ENCODE measurements around the gene PREPL. TPM values are rescaled to one million over a fixed set of nuclear protein-coding genes. Genes with fewer than 3 reads are reported as not detected.

Gene PREPL
- total and polyA plus RNA-seq, 10 of the 15 experiments (the other 5 are each of a cell fraction or from before 2014, with no cell fraction given), result 9.2 to 43.0 (median 20.4) TPM

DNA sequence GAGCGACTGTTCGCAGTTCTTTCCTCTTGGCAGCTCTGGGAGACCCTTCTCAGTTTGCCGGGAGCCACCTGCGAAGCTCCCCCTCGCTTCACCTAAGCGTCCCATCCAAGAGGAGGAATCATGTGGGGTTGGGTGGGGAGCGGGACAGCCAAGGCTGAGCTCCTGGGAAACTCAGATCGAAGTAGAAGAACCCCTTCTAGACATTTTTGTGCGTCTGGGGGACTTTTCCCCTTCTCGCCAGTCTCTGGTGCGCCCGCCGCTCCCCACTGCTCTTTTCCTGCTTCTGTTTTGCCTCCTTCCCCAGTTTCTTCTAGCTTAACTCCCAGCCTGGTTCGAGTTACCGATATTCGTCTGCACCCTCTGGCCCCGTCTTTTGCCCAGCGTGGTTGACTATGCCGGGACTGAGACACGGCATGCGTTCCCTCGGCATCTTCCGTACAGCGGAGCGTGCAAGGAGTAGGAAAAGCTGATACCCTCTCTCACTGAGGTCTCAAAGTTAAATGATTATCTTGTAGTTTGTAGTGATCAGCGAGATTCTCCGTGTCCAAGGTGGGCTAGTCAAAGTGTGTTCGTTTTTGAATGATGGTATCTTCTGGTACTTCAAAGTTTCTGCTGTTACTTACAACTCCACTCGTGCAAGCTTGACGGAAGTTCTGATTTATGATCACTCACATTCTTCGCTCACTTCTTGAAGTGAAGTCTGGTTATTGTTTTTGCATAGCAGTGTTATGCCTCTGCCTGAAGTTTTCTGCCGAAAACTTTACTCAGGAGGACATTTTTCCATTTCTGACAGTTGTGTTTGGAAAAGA is 1.1 kb upstream of the PREPL start (continued):
- TF ChIP-seq, protein P1, sequence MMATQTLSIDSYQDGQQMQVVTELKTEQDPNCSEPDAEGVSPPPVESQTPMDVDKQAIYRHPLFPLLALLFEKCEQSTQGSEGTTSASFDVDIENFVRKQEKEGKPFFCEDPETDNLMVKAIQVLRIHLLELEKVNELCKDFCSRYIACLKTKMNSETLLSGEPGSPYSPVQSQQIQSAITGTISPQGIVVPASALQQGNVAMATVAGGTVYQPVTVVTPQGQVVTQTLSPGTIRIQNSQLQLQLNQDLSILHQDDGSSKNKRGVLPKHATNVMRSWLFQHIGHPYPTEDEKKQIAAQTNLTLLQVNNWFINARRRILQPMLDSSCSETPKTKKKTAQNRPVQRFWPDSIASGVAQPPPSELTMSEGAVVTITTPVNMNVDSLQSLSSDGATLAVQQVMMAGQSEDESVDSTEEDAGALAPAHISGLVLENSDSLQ (IDR thresholded peaks at IDR 0.05), result peak; percentile 24; the same call in 1 of the 2 replicates
- TF ChIP-seq STAT3 (IDR thresholded peaks at IDR 0.05; ENCODE audit: low read depth, low read length) (no peak), SRF (IDR thresholded peaks at IDR 0.05; ENCODE audit: low read depth in 2 of 2, low read length in 2 of 2) (no peak), BMI1 (IDR thresholded peaks at IDR 0.05; ENCODE audit: borderline replicate concordance) (no peak), MEF2B (IDR thresholded peaks at IDR 0.05; ENCODE audit: partially characterized antibody, poor library complexity, severe bottlenecking) (no peak), CBFB (IDR thresholded peaks at IDR 0.05; ENCODE audit: low read depth) (no peak), YY1 (IDR thresholded peaks at IDR 0.05; ENCODE audit: low read depth, low read length) (no peak), NR2F1 (conservative IDR thresholded peaks at IDR 0.05) (no peak), HDAC2 (IDR thresholded peaks at IDR 0.05) (no peak), ETV6 (conservative IDR thresholded peaks at IDR 0.05 in 1 of 2, IDR thresholded peaks at IDR 0.05 in 1 of 2; ENCODE audit: borderline replicate concordance in 1 of 2, low read depth in 1 of 2) (no peak), DPF2 (IDR thresholded peaks at IDR 0.05) (no peak), ESRRA (IDR thresholded peaks at IDR 0.05; ENCODE audit: low read length) (no peak)
- TF ChIP-seq, protein P2, sequence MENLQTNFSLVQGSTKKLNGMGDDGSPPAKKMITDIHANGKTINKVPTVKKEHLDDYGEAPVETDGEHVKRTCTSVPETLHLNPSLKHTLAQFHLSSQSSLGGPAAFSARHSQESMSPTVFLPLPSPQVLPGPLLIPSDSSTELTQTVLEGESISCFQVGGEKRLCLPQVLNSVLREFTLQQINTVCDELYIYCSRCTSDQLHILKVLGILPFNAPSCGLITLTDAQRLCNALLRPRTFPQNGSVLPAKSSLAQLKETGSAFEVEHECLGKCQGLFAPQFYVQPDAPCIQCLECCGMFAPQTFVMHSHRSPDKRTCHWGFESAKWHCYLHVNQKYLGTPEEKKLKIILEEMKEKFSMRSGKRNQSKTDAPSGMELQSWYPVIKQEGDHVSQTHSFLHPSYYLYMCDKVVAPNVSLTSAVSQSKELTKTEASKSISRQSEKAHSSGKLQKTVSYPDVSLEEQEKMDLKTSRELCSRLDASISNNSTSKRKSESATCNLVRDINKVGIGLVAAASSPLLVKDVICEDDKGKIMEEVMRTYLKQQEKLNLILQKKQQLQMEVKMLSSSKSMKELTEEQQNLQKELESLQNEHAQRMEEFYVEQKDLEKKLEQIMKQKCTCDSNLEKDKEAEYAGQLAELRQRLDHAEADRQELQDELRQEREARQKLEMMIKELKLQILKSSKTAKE (IDR thresholded peaks at IDR 0.05; ENCODE audit: low read depth, poor library complexity, severe bottlenecking), result no peak
- TF ChIP-seq, protein P3, sequence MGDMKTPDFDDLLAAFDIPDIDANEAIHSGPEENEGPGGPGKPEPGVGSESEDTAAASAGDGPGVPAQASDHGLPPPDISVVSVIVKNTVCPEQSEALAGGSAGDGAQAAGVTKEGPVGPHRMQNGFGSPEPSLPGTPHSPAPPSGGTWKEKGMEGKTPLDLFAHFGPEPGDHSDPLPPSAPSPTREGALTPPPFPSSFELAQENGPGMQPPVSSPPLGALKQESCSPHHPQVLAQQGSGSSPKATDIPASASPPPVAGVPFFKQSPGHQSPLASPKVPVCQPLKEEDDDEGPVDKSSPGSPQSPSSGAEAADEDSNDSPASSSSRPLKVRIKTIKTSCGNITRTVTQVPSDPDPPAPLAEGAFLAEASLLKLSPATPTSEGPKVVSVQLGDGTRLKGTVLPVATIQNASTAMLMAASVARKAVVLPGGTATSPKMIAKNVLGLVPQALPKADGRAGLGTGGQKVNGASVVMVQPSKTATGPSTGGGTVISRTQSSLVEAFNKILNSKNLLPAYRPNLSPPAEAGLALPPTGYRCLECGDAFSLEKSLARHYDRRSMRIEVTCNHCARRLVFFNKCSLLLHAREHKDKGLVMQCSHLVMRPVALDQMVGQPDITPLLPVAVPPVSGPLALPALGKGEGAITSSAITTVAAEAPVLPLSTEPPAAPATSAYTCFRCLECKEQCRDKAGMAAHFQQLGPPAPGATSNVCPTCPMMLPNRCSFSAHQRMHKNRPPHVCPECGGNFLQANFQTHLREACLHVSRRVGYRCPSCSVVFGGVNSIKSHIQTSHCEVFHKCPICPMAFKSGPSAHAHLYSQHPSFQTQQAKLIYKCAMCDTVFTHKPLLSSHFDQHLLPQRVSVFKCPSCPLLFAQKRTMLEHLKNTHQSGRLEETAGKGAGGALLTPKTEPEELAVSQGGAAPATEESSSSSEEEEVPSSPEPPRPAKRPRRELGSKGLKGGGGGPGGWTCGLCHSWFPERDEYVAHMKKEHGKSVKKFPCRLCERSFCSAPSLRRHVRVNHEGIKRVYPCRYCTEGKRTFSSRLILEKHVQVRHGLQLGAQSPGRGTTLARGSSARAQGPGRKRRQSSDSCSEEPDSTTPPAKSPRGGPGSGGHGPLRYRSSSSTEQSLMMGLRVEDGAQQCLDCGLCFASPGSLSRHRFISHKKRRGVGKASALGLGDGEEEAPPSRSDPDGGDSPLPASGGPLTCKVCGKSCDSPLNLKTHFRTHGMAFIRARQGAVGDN (IDR thresholded peaks at IDR 0.05), result no peak
- TF ChIP-seq, protein P4, sequence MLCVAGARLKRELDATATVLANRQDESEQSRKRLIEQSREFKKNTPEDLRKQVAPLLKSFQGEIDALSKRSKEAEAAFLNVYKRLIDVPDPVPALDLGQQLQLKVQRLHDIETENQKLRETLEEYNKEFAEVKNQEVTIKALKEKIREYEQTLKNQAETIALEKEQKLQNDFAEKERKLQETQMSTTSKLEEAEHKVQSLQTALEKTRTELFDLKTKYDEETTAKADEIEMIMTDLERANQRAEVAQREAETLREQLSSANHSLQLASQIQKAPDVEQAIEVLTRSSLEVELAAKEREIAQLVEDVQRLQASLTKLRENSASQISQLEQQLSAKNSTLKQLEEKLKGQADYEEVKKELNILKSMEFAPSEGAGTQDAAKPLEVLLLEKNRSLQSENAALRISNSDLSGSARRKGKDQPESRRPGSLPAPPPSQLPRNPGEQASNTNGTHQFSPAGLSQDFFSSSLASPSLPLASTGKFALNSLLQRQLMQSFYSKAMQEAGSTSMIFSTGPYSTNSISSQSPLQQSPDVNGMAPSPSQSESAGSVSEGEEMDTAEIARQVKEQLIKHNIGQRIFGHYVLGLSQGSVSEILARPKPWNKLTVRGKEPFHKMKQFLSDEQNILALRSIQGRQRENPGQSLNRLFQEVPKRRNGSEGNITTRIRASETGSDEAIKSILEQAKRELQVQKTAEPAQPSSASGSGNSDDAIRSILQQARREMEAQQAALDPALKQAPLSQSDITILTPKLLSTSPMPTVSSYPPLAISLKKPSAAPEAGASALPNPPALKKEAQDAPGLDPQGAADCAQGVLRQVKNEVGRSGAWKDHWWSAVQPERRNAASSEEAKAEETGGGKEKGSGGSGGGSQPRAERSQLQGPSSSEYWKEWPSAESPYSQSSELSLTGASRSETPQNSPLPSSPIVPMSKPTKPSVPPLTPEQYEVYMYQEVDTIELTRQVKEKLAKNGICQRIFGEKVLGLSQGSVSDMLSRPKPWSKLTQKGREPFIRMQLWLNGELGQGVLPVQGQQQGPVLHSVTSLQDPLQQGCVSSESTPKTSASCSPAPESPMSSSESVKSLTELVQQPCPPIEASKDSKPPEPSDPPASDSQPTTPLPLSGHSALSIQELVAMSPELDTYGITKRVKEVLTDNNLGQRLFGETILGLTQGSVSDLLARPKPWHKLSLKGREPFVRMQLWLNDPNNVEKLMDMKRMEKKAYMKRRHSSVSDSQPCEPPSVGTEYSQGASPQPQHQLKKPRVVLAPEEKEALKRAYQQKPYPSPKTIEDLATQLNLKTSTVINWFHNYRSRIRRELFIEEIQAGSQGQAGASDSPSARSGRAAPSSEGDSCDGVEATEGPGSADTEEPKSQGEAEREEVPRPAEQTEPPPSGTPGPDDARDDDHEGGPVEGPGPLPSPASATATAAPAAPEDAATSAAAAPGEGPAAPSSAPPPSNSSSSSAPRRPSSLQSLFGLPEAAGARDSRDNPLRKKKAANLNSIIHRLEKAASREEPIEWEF (IDR thresholded peaks at IDR 0.05; ENCODE audit: insufficient replicate concordance, low read depth, low read length), result no peak
